NCI-H2196 treated with DMSO at 0.1 percent for 48 hours (cell line): Measurements from ENCODE around the gene CFDP1.

Experiments
- DNase-seq: peaks from one replicate; lab custom pipeline; 2025; ENCODE audit not compliant: unreplicated experiment; lab: John Stamatoyannopoulos, UW

Gene CFDP1

GRCh38 chr16:75252946-75253911, 180.1 kb downstream of the CFDP1 start:
- DNase-seq = no peak

GRCh38 chr16:75252049-75252864, 181.0 kb downstream of the CFDP1 start:
- DNase-seq = no peak

DNA sequence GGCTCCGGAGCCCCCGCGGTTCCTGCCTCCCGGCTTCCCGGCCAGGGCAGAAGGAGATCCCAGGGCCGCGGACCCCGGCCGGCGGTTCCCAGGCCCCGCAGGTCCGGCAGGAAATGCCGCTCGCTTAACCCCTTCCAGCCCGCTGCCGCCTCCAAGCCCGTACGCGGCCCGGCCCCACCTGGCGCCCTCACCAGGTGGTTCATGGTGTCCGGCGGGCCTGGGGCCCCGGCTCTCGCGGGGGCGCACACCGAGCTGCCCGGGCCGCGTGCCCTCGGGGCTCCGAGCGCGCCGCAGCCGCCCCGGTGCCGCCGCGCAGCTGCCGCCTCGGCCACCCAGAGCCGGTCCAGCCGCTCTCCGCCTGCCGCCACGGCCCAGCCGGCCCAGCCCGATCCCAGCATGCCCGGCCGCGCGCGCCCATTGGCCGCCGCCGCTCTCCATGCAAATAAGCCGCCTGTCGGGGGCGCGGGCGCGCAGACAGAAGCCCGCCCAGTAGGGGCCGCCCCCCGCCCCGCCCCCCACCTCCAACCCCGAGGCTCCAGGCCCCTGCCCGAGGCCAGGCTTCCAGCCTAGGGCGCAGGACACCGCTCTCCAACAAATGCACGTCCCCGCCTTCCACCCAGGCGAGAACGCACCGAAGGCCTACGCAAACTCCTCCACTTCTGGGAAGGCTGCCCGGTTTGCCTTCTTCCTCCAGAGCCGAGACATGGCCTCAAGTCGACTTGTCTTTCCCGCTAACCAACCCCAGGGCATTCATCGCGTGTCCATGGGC, 181.8 kb downstream of the CFDP1 start, which contains the start of gene BCAR1:
Gene BCAR1, minus strand, starts transcription at position 345 of the 769 bp plus-strand sequence. Its CDS starts 142 bp downstream, at position 203.
- DNase-seq = peak; percentile 56

DNA sequence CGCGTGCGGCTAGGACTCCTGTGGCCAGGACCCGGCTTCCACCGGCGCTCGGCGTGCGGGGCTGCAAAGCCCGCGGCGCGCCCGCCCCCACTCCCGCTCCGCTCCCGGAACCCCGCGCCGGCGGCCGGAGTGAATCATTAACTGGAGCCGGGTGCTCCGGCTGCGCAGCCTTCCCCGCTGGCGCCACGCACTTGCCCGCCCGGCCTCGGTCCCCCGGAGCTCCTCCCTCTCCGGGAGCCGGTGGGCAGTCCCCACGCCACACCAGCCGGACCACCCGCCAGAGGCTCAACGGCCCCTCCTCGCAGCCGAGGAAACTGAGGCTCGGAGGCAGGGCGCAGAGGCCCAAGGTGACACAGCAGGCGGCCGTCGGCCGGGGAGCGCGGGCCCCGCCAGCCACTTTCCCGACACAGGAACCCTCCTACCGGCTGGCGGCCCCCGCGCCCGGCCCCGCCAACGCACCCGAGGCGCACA, 182.5 kb downstream of the CFDP1 start:
- no peak for DNase-seq

DNA sequence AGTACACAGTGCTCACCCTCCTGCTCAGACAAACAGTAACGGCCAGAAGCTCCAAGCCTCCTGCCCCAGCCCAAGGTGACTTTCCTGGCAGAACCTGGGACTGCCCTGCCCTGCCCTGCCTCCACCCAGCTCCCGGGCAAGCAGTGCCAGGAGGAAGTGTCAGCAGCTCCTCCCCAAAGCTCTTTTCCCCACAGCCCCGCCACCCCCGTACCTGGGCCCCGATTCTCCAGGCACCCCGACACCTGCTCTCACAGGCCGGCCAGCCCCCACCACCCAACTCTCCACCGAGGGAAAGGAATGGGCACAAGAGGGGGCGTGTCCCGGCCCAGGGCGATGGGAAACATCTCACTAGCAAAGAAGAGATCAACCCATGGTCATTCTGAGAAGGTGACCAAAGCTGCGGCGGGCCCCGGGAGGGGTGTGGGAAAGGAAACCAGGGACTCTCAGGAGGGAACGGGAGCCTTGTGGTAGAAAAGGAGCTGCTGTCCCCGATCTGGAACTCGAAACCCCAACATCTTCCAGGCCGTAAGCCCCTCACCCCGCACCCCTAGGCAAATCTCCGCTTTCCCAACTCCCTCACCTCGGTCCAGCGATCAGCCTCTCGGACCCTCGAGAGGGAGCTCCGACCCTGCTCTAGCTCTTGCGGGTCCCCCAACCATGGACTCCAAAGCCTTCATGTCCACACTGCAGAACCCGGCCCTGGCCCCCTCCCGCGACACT, 183.1 kb downstream of the CFDP1 start:
- DNase-seq = no peak

GRCh38 chr16:75249441-75249840, 183.9 kb downstream of the CFDP1 start:
- DNase-seq = no peak

DNA sequence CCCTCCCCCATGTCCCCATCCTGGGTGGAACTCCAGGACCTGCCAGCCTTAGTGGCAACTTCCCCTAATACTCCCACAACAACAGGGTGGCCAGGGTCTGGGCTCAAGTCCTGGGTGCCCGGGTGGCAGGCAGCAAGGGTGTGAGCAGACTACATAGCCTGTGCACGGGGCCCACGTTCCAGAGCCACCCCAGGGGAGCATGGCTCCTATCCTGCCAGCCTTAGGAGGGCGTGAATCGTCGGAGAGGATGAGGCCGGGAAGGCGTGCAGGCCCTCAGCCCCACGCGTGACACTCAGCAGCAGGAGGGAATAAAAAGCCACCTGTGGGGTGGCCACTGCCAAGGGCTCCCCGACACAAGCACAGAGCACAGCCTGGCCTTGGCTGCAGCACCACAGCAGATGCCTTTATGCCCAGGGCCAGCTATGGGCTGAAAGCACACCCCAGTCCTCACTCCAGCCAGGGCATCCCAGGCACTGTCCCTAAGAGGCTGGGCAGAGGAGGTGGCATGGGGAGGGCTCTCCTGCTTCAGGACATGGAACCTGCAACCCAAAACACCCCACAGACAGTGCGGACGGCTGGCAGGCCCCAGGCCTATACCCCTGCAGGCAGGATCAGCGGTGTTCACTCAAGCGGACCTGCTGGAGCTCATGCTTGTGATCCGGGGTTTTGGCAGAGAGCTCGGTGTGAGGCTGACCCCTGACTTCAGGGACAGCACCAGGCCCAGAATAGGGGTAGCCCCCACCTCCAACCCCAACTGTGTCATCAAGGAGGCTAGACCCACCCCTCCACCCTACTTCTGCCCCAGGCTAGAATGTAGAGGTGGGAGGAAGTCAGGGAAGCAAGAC, 184.5 kb downstream of the CFDP1 start:
- DNase-seq = no peak

DNA sequence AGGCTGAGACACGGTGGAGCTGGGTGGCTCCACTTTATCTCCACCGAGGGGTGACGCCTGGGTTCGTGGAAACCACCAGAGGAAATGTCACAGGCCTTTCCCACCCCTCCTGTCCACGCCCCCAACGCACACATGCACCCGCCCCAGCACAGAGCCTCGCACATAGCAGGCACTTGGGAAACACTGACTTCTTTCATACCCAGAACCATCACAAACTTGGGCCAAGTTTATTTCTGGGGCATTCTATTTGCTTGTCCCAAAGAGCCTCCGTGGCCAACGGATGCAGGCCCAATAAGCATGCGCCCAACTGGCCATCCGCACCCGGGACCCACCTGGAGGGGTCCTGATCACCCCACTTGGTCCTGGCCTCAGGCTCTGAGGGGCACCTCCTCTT, 185.2 kb downstream of the CFDP1 start:
- DNase-seq = no peak

DNA sequence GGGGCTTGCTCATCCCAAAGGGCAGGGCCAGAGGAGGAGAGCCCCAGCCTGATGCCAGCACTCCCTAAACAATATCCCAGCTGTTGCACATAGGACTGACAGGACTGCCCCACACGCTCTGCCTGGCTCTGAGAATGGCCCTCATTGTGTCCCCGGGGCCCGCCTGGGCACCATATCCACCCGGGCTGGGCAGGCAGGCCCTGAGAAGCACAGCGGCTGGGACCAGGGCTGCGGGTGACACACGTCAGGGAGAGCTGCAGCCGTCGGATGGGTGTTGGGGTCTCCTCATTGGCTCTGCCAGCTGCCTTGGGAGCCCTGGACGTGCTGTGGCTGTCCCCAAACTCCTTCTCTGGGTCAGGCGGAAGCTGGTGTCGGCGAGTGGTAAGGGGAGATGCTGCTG, 186.1 kb downstream of the CFDP1 start:
- no peak for DNase-seq

GRCh38 chr16:75246504-75247205, 186.6 kb downstream of the CFDP1 start:
- DNase-seq = no peak

- no peak for DNase-seq
Observed at GRCh38 chr16:75244844-75245758, 188.2 kb downstream of the CFDP1 start.

GRCh38 chr16:75244225-75244809, 189.0 kb downstream of the CFDP1 start:
- DNase-seq = no peak
